Stomach (tissue), 9 donors: ENCODE measurements around the gene CD96. TPM values are rescaled to one million over a fixed set of nuclear protein-coding genes. Genes with fewer than 3 reads are reported as not detected.
A peak's percentile ranks its signal among the peaks of the same experiment; 100 is the strongest.

Experiments
- DNase-seq, 2 donors: peaks; one replicate each; pipeline versions ENCODE4 v3.0.0 to v3.0.0-alpha.2; 2013 to 2019
- H3K27ac ChIP-seq, 5 donors: fragments of 200-600 bp in 4 of 5; sonication (generic) in 4 of 5; one replicate each; pipeline ENCODE4 v1.5.1; 2013 to 2019; ENCODE audit warnings: mild to moderate bottlenecking in 1 of 5, moderate library complexity in 1 of 5
- H3K27me3 ChIP-seq, 3 donors: fragments of 200-600 bp; sonication (generic); one replicate each; pipeline ENCODE4 v1.5.1; 2017 to 2019; ENCODE audit warnings: mixed run types in 1 of 3
- H3K36me3 ChIP-seq, 4 donors: fragments of 200-600 bp; sonication (generic); 1 replicate in 3 of 4; 2 replicates in 1 of 4; pipeline ENCODE4 v1.5.1; 2016 to 2019
- H3K4me1 ChIP-seq, 4 donors: fragments of 200-600 bp; sonication (generic); one replicate each; pipeline ENCODE4 v1.5.1; 2016 to 2019
- H3K4me3 ChIP-seq, 4 donors: fragments of 200-600 bp; sonication (generic) in 3 of 4; one replicate each; pipeline ENCODE4 v1.5.1; 2016 to 2019; ENCODE audit warnings: mild to moderate bottlenecking in 1 of 4
- H3K9me3 ChIP-seq, 4 donors: fragments of 200-600 bp; sonication (generic); one replicate each; pipeline ENCODE4 v1.5.1; 2016 to 2019
- CTCF ChIP-seq, 7 experiments: fragments of 450-650 bp in 4 of 7; fragments of 200-600 bp in 3 of 7; sonication (generic) in 3 of 7; IDR thresholded peaks; one replicate each; pipeline ENCODE4 v1.5.1; 2016 to 2019; ENCODE audit warnings: antibody characterized with exemption in 7 of 7, control low read depth in 2 of 7, mild to moderate bottlenecking in 1 of 7
- EP300 ChIP-seq: sonication (generic); formaldehyde crosslinking; IDR thresholded peaks from one replicate; pipeline ENCODE4 v1.6.1; 2017; ENCODE audit warnings: antibody characterized with exemption
- POLR2A ChIP-seq, 4 donors: fragments of 450-650 bp; IDR thresholded peaks; one replicate each; pipeline ENCODE4 v1.6.1; 2016; ENCODE audit warnings: antibody characterized with exemption in 4 of 4, control low read depth in 2 of 4, mild to moderate bottlenecking in 1 of 4, moderate library complexity in 1 of 4
- POLR2AphosphoS5 ChIP-seq, 3 donors: sonication (generic); formaldehyde crosslinking; IDR thresholded peaks; one replicate each; pipeline ENCODE4 v1.6.1; 2016; ENCODE audit warnings: antibody characterized with exemption in 3 of 3
- WGBS, 5 donors: extraction: QIAGEN DNeasy Blood & Tissue Kit in 3 of 5; methylation state at CpG; one replicate each; pipeline versions ENCODE4 v1.1.5 to v1.1.7; 2013 to 2018; 5-methylcytosine and 5-hydroxymethylcytosine counted together
- intact Hi-C: fragments of 100-400 bp; cut with DNase I; formaldehyde crosslinking; loops from one replicate; pipeline ENCODE4 v1.15.1; 2023; ENCODE audit warnings: low total_unique reads
- polyA plus RNA-seq, 3 donors: library from polyadenylated mRNA; stranded (reverse); fragments of 200-250 nt; gene quantifications; one replicate each; pipeline ENCODE4 v1.2.3, GENCODE V29; 2013
- total RNA-seq, 5 donors: library from RNA; depleted of rRNA; stranded (reverse); fragments of >200 nt; gene quantifications; one replicate each; pipeline versions ENCODE4 v1.1.0 to v1.2.3, GENCODE V29; 2014 to 2016
- donor health status: healthy with polysubstance abuse.
- donor health status: Bipolar disorder and iron deficiency.
- donor health status: healthy.

The CD96 gene
- total and polyA plus RNA-seq, 8 donors: 0.19 to 57.2 (median 5.7) TPM

GRCh38 chr3:111506435-111506834 is 35.6 kb upstream of the CD96 start:
- H3K4me1 ChIP-seq: no peaks in the 10 kb centered on the region
- intact Hi-C loops: no loop called here
- DNase-seq: no peak
- H3K27ac ChIP-seq: no peak overlapping the region
- H3K9me3 ChIP-seq: no peaks in the 10 kb centered on the region
- no peaks in the 10 kb centered on the region for H3K36me3 ChIP-seq
- WGBS, 5 donors: 83 to 96% (median 92%) methylated on average over 1 of the region's 1 CpG
- no peaks in the 10 kb centered on the region for H3K27me3 ChIP-seq
- no peak overlapping the region for H3K4me3 ChIP-seq
- TF ChIP-seq EP300 (no peak), POLR2AphosphoS5 (IDR thresholded peaks at IDR 0.05) (no peak), CTCF (IDR thresholded peaks at IDR 0.05) (no peak), POLR2A (IDR thresholded peaks at IDR 0.05) (no peak)

- WGBS, 5 donors: 82 to 91% (median 87%) methylated on average over 4 of the region's 4 CpGs
- Histone ChIP-seq H3K36me3 (no peaks in the 10 kb centered on the region), H3K4me3 (no peak overlapping the region), H3K27ac (no peak overlapping the region), H3K4me1 (no peaks in the 10 kb centered on the region), H3K27me3 (no peaks in the 10 kb centered on the region), H3K9me3 (no peaks in the 10 kb centered on the region)
- TF ChIP-seq POLR2AphosphoS5 (IDR thresholded peaks at IDR 0.05) (no peak), CTCF (IDR thresholded peaks at IDR 0.05) (no peak), POLR2A (IDR thresholded peaks at IDR 0.05) (no peak), EP300 (no peak)
- intact Hi-C loops: no loop called here
- DNase-seq: no peak
Observed at GRCh38 chr3:111509308-111509707, 32.7 kb upstream of the CD96 start.

- H3K27me3 ChIP-seq: no peaks in the 10 kb centered on the region
- WGBS, 5 donors: 50 to 66% (median 57%) methylated on average over 4 of the region's 4 CpGs
- intact Hi-C loops: no loop called here
- H3K9me3 ChIP-seq: no peaks in the 10 kb centered on the region
- H3K4me3 ChIP-seq: no peak overlapping the region
- TF ChIP-seq POLR2AphosphoS5 (IDR thresholded peaks at IDR 0.05) (no peak), EP300 (no peak), CTCF (IDR thresholded peaks at IDR 0.05) (no peak), POLR2A (IDR thresholded peaks at IDR 0.05) (no peak)
- no peak overlapping the region for H3K27ac ChIP-seq
- no peaks in the 10 kb centered on the region for H3K36me3 ChIP-seq
- peak in 1 of 2 donors; percentile 68 for DNase-seq
- H3K4me1 ChIP-seq: no peaks in the 10 kb centered on the region
Observed at GRCh38 chr3:111517801-111518200, 24.2 kb upstream of the CD96 start.

GRCh38 chr3:111519178-111519855 is 22.7 kb upstream of the CD96 start:
- no peaks in the 10 kb centered on the region for H3K27me3 ChIP-seq
- no peak overlapping the region for H3K4me3 ChIP-seq
- no peak for TF ChIP-seq CTCF (IDR thresholded peaks at IDR 0.05)
- no peak for TF ChIP-seq POLR2AphosphoS5 (IDR thresholded peaks at IDR 0.05)
- TF ChIP-seq EP300: no peak
- TF ChIP-seq POLR2A (IDR thresholded peaks at IDR 0.05): no peak
- no peaks in the 10 kb centered on the region for H3K4me1 ChIP-seq
- intact Hi-C loops: no loop called here
- no peak overlapping the region for H3K27ac ChIP-seq
- no peaks in the 10 kb centered on the region for H3K9me3 ChIP-seq
- no peak for DNase-seq
- 34 to 47% (median 45%) methylated on average over 6 of the region's 6 CpGs for WGBS, 5 donors
- H3K36me3 ChIP-seq: no peaks in the 10 kb centered on the region
